Esophagus squamous epithelium (tissue), 5 donors: ENCODE measurements around the gene PTP4A2. TPM values are rescaled to one million over a fixed set of nuclear protein-coding genes. Genes with fewer than 3 reads are reported as not detected.
A peak's percentile ranks its signal among the peaks of the same experiment; 100 is the strongest.

Experiments used
- DNase-seq: peaks from one replicate; lab custom pipeline; 2025; lab: John Stamatoyannopoulos, UW
- H3K27ac ChIP-seq, 4 donors: fragments of 200-600 bp; sonication (generic); one replicate each; pipeline ENCODE4 v1.5.1; 2016 to 2019; ENCODE audit warnings: mild to moderate bottlenecking in 1 of 4
- H3K27me3 ChIP-seq, 4 donors: fragments of 200-600 bp; sonication (generic); 1 replicate in 3 of 4; 2 replicates in 1 of 4; pipeline versions ENCODE4 v1.5.1 to v1.6.0; 2017 to 2021; ENCODE audit warnings: antibody characterized with exemption in 1 of 4
- H3K36me3 ChIP-seq, 3 donors: fragments of 200-600 bp; sonication (generic); one replicate each; pipeline ENCODE4 v1.5.1; 2016 to 2019
- H3K4me1 ChIP-seq, 3 donors: fragments of 200-600 bp; sonication (generic); one replicate each; pipeline ENCODE4 v1.5.1; 2017 to 2019
- H3K4me3 ChIP-seq, 4 donors: fragments of 200-600 bp; sonication (generic); 1 replicate in 3 of 4; 2 replicates in 1 of 4; pipeline ENCODE4 v1.5.1; 2016 to 2019; ENCODE audit warnings: mild to moderate bottlenecking in 2 of 4, moderate library complexity in 1 of 4
- H3K9me3 ChIP-seq, 3 donors: fragments of 200-600 bp; sonication (generic); one replicate each; pipeline ENCODE4 v1.5.1; 2016 to 2019
- CTCF ChIP-seq, 6 experiments: fragments of 450-650 bp in 4 of 6; fragments of 200-600 bp in 2 of 6; sonication (generic) in 2 of 6; IDR thresholded peaks; one replicate each; pipeline ENCODE4 v1.5.1; 2016 to 2019; ENCODE audit warnings: antibody characterized with exemption in 6 of 6, mild to moderate bottlenecking in 4 of 6, moderate library complexity in 4 of 6
- POLR2A ChIP-seq, 4 donors: fragments of 450-650 bp; IDR thresholded peaks; one replicate each; pipeline ENCODE4 v1.6.1; 2017; ENCODE audit warnings: antibody characterized with exemption in 4 of 4, mild to moderate bottlenecking in 4 of 4, moderate library complexity in 3 of 4
- WGBS, 2 donors: methylation state at CpG; one replicate each; pipeline ENCODE4 v1.1.5; 2018; 5-methylcytosine and 5-hydroxymethylcytosine counted together
- intact Hi-C: fragments of 100-400 bp; cut with DNase I; formaldehyde crosslinking; loops from one replicate; pipeline ENCODE4 v1.15.0; 2022
- total RNA-seq, 4 donors: library from RNA; depleted of rRNA; stranded (reverse); fragments of >200 nt; gene quantifications; one replicate each; pipeline ENCODE4 v1.1.0, GENCODE V29; 2016
- donor health status: DM: yes; HTN: yes; CAD: no.

PTP4A2 gene
- total RNA-seq, 4 donors from 2014 or later, result 71.4 to 122 (median 108) TPM

DNA sequence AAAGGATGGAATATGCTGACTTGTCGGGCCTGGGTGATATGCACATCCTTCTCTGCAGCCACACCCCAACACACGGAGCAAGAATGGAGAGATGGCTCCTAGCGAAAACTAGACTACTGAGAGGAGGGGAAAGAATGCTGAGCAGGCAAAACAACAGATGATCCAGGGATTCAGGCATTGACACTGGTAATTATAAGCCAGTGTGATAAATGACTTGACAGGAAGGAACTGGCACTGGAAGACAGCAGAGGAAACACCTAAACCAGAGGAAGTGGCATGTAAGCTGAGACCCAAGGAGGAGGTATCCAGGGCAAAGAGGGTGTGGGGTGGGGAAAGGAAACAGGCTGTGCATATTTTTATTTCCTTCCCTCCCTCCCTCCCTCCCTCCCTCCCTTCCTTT lies 43.8 kb upstream of the PTP4A2 start:
- WGBS, 2 donors, result 18 to 22% methylated on average over 3 of the region's 3 CpGs
- intact Hi-C loops, result no loop called here
- TF ChIP-seq POLR2A (IDR thresholded peaks at IDR 0.05) (no peak), CTCF (IDR thresholded peaks at IDR 0.05) (no peak)
- Histone ChIP-seq H3K36me3 (no peaks in the 10 kb centered on the region), H3K27me3 (no peaks in the 10 kb centered on the region), H3K4me3 (no peak overlapping the region), H3K4me1 (peaks cover 14 to 43% (median 23%) of the 10 kb centered on the region in 3 donors), H3K9me3 (no peaks in the 10 kb centered on the region), H3K27ac (no peak overlapping the region)
- DNase-seq, result no peak

- Histone ChIP-seq H3K36me3 (no peaks in the 10 kb centered on the region), H3K27ac (no peak overlapping the region), H3K9me3 (no peaks in the 10 kb centered on the region), H3K4me1 (peaks cover 14 to 46% (median 29%) of the 10 kb centered on the region in 3 donors), H3K4me3 (no peak overlapping the region), H3K27me3 (no peaks in the 10 kb centered on the region)
- WGBS, 2 donors, result 0 to 83% methylated on average over 1 to 2 of the region's 2 CpGs
- DNase-seq, result no peak
- intact Hi-C loops, result no loop called here
- TF ChIP-seq CTCF (IDR thresholded peaks at IDR 0.05) (no peak), POLR2A (IDR thresholded peaks at IDR 0.05) (no peak)
These were observed 43.3 kb upstream of the PTP4A2 start for GRCh38 chr1:31981456-31981839.

- H3K27ac ChIP-seq, result no peak overlapping the region
- WGBS, 2 donors, result 72 to 78% methylated on average over 10 of the region's 10 CpGs
- H3K4me1 ChIP-seq, result peaks cover 14 to 46% (median 29%) of the 10 kb centered on the region in 3 donors
- DNase-seq, result no peak
- intact Hi-C loops, result no loop called here
- H3K36me3 ChIP-seq, result no peaks in the 10 kb centered on the region
- TF ChIP-seq POLR2A (IDR thresholded peaks at IDR 0.05) (no peak), CTCF (IDR thresholded peaks at IDR 0.05) (no peak)
- H3K9me3 ChIP-seq, result no peaks in the 10 kb centered on the region
- H3K27me3 ChIP-seq, result no peaks in the 10 kb centered on the region
- no peak overlapping the region for H3K4me3 ChIP-seq
These were observed 42.8 kb upstream of the PTP4A2 start for GRCh38 chr1:31980835-31981455.

DNA sequence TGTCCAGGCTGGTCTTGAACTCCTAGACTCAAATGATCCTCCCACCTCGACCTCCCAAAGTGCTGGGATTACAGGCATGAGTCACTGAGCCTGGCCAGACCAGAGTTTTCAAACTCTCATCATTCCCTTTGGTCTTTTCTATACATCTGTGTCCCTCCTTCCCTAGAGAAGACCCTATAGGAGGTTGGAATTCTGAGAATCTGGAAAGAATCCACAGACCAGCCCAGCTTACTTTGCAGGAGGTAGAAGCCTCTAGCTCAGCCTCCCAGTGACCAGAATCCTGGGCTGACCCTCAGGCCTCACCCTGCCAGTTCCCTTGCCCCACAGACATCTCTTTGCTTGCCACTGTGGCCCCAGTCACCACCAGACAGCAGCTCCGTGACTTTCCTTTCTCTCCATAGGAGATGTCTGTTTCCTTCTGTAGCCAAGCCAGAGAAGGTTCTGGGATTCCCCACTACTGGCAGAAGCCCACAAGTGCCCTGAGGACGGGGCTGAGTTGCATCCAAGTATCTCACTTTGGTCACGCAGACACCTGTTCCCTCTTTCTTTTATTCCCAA lies 40.8 kb upstream of the PTP4A2 start:
- Histone ChIP-seq H3K4me1 (peaks cover 6 to 27% (median 21%) of the 10 kb centered on the region in 3 donors), H3K27me3 (no peaks in the 10 kb centered on the region), H3K4me3 (no peak overlapping the region), H3K27ac (no peak overlapping the region), H3K36me3 (no peaks in the 10 kb centered on the region), H3K9me3 (no peaks in the 10 kb centered on the region)
- TF ChIP-seq CTCF (IDR thresholded peaks at IDR 0.05) (no peak), POLR2A (IDR thresholded peaks at IDR 0.05) (no peak)
- no peak for DNase-seq
- intact Hi-C loops, result no loop called here
- WGBS, 2 donors, result 34 to 48% methylated on average over 4 of the region's 4 CpGs

- intact Hi-C loops, result no loop called here
- Histone ChIP-seq H3K27me3 (no peaks in the 10 kb centered on the region), H3K36me3 (no peaks in the 10 kb centered on the region), H3K27ac (peak overlapping the region; percentile 42 to 75 (median 52)), H3K4me1 (peaks cover 6 to 26% (median 21%) of the 10 kb centered on the region in 3 donors), H3K9me3 (no peaks in the 10 kb centered on the region), H3K4me3 (no peak overlapping the region)
- TF ChIP-seq CTCF (IDR thresholded peaks at IDR 0.05) (peak in 2 of 6 experiments; percentile 10 to 28), POLR2A (IDR thresholded peaks at IDR 0.05) (no peak)
- 23 to 25% methylated on average over 6 of the region's 6 CpGs for WGBS, 2 donors
- DNase-seq, result no peak
These were observed 39.4 kb upstream of the PTP4A2 start for GRCh38 chr1:31977385-31978131.
